A673 (cell line): Measurements from ENCODE around the gene SCCPDH. TPM values are rescaled to one million over a fixed set of nuclear protein-coding genes. Genes with fewer than 3 reads are reported as not detected.
"Not testable (repeated sequence)": the region's sequence is repeated elsewhere in the genome, so short reads cannot be mapped to it uniquely, and the experiment has no call there.

Experiments
- BruUV-seq: library from RNA; stranded (reverse); fragments of 400-500 nt; replicated peaks from 2 replicates; lab custom pipeline; 2021; lab: Mats Ljungman, UMichigan
- CTCF ChIA-PET: fragments of 300-600 bp; sonication (Branson Sonifier 250); formaldehyde crosslinking; loops from one replicate; lab custom pipeline; 2022; ENCODE audit warnings: antibody characterized with exemption; lab: Charles Lee
- POLR2A ChIA-PET: fragments of 300-600 bp; sonication (Branson Sonifier 250); formaldehyde crosslinking; loops from one replicate; lab custom pipeline; 2022; ENCODE audit warnings: antibody characterized with exemption; ENCODE audit not compliant: low non-redundant PET; lab: Charles Lee
- DNase-seq: peaks from one replicate; pipeline ENCODE4 v3.0.0-alpha.2; 2015; ENCODE audit warnings: low spot score
- H3K27ac ChIP-seq: fragments of 200-600 bp; sonication (generic); 2 replicates; pipeline ENCODE4 v1.5.1; 2016; ENCODE audit warnings: mixed run types, low read depth, mild to moderate bottlenecking, mixed read lengths, antibody characterized with exemption, low read length; ENCODE audit not compliant: poor library complexity, severe bottlenecking
- H3K27me3 ChIP-seq: fragments of 200-600 bp; sonication (generic); replicated peaks from 2 replicates; pipeline ENCODE4 v1.6.1; 2017; ENCODE audit warnings: mixed run types, low read depth, mild to moderate bottlenecking, mixed read lengths, antibody characterized with exemption, low read length; ENCODE audit not compliant: insufficient read depth, poor library complexity
- H3K36me3 ChIP-seq: fragments of 200-600 bp; sonication (generic); 2 replicates; pipeline ENCODE4 v1.6.1; 2016; ENCODE audit warnings: mixed run types, mild to moderate bottlenecking, mixed read lengths, antibody characterized with exemption, low read length; ENCODE audit not compliant: insufficient read depth, poor library complexity, severe bottlenecking
- H3K4me1 ChIP-seq: fragments of 200-600 bp; sonication (generic); 2 replicates; pipeline ENCODE4 v1.6.1; 2017; ENCODE audit warnings: mixed run types, mild to moderate bottlenecking, mixed read lengths, antibody characterized with exemption, low read length; ENCODE audit not compliant: insufficient read depth, poor library complexity, severe bottlenecking
- H3K4me3 ChIP-seq: fragments of 200-600 bp; sonication (generic); 2 replicates; pipeline ENCODE4 v1.5.1; 2016; ENCODE audit warnings: low read depth, mixed run types, mild to moderate bottlenecking, mixed read lengths, low read length; ENCODE audit not compliant: poor library complexity, severe bottlenecking
- H3K9me3 ChIP-seq: fragments of 200-600 bp; sonication (generic); 2 replicates; pipeline ENCODE4 v1.6.1; 2016; ENCODE audit warnings: mixed run types, low read depth, mild to moderate bottlenecking, mixed read lengths, antibody characterized with exemption, low read length; ENCODE audit not compliant: poor library complexity, severe bottlenecking
- EZH2 ChIP-seq: fragments of 200-600 bp; sonication (generic); IDR thresholded peaks from 2 replicates; pipeline ENCODE4 v1.6.1; 2017; ENCODE audit warnings: borderline replicate concordance, low read depth, mild to moderate bottlenecking, mixed read lengths, antibody characterized with exemption, low read length; ENCODE audit not compliant: poor library complexity, severe bottlenecking
- intact Hi-C: fragments of 100-400 bp; cut with micrococcal nuclease; formaldehyde crosslinking; loops from one replicate; pipeline ENCODE4 v1.10.0; 2022; ENCODE audit not compliant: unreplicated experiment
- total RNA-seq: library from RNA; stranded (reverse); gene quantifications from 2 replicates; pipeline ENCODE4 v1.2.3, GENCODE V29; 2021
- TF ChIP-seq, protein P1 (sequence below): fragments of 300-800, 200-600 bp; sonication (generic); conservative IDR thresholded peaks from 2 replicates; pipeline ENCODE4 v1.5.1; 2017; ENCODE audit warnings: low read depth, mild to moderate bottlenecking, antibody characterized with exemption, low read length, moderate library complexity, mixed read lengths

Gene SCCPDH
- total RNA-seq, 1 experiment from 2014 or later, result 41.7 TPM

DNA sequence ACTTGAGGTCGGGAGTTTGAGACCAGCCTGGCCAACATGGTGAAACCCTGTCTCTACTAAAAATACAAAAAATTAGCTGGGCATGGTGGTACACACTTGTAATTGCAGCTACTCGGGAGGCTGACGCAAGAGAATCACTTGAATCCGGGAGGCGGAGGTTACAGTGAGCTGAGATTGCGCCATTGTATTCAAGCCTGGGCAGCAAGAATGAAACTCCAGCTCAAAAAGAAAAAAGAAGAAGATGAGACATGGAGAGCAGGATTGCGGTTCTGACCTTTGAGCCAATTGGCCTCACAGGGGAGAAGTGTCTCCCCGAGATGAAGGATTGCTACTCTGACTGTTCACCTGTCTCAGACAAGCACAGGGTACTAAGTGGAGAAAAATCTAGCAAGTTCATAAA lies 6.6 kb downstream of the SCCPDH start:
- Histone ChIP-seq H3K27ac (no peak overlapping the region), H3K9me3 (peaks cover 7% of the 10 kb centered on the region), H3K4me3 (no peak overlapping the region), H3K4me1 (no peaks in the 10 kb centered on the region), H3K27me3 (no peaks in the 10 kb centered on the region), H3K36me3 (peaks cover 62% of the 10 kb centered on the region)
- TF ChIP-seq, protein P1, sequence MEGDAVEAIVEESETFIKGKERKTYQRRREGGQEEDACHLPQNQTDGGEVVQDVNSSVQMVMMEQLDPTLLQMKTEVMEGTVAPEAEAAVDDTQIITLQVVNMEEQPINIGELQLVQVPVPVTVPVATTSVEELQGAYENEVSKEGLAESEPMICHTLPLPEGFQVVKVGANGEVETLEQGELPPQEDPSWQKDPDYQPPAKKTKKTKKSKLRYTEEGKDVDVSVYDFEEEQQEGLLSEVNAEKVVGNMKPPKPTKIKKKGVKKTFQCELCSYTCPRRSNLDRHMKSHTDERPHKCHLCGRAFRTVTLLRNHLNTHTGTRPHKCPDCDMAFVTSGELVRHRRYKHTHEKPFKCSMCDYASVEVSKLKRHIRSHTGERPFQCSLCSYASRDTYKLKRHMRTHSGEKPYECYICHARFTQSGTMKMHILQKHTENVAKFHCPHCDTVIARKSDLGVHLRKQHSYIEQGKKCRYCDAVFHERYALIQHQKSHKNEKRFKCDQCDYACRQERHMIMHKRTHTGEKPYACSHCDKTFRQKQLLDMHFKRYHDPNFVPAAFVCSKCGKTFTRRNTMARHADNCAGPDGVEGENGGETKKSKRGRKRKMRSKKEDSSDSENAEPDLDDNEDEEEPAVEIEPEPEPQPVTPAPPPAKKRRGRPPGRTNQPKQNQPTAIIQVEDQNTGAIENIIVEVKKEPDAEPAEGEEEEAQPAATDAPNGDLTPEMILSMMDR, result no peak
- TF ChIP-seq EZH2, result no peak
- DNase-seq, result no peak
- CTCF ChIA-PET, result no interaction called here
- BruUV-seq, result no TSS peak
- POLR2A ChIA-PET, result no interaction called here
- intact Hi-C loops, result no loop called here

DNA sequence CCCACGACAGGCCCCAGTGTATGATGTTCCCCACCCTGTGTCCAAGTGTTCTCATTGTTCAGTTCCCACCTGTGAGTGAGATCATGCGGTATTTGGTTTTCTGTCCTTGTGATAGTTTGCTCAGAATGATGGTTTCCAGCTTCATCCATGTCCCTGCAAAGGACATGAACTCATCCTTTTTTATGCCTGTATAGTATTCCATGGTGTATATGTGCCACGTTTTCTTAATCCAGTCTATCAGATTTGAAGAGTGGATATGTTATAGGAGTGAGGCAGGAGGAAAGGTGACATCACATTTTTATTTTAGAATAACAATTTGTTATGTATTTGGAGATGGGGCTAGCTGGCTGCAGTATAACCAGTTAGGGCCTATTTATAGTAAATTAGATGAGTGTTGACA lies 7.7 kb downstream of the SCCPDH start:
- H3K4me1 ChIP-seq, H3K4me3 ChIP-seq, H3K27ac ChIP-seq, BruUV-seq, CTCF ChIA-PET, H3K27me3 ChIP-seq, POLR2A ChIA-PET, intact Hi-C loops, DNase-seq, H3K9me3 ChIP-seq: not testable (repeated sequence)
- H3K36me3 ChIP-seq, result peaks cover 69% of the 10 kb centered on the region

DNA sequence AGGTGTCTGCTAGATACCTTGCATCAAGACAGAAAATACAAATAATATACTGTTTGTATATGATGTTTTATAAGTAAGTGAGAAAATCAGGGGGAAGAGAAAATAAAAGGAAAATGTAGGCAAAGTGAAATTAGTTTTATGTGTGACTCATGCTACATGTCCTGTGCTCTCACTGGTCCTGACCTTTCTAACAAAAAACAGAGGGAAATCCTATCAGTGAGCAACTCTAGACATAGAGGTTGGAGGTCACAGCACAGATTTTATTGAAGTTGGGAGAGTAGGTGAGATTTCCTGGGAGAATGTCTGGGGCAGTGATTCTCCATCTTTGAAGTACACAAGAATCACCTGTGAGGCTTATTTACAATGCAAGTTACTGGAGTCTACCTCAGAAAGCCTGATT lies 9.5 kb downstream of the SCCPDH start:
- no peak overlapping the region for H3K4me3 ChIP-seq
- no peaks in the 10 kb centered on the region for H3K27me3 ChIP-seq
- H3K36me3 ChIP-seq, result peaks cover 55% of the 10 kb centered on the region
- CTCF ChIA-PET, result no interaction called here
- no peak overlapping the region for H3K27ac ChIP-seq
- TF ChIP-seq, protein P1, result no peak
- no peak for TF ChIP-seq EZH2
- no TSS peak for BruUV-seq
- intact Hi-C loops, result no loop called here
- H3K9me3 ChIP-seq, result peaks cover 3% of the 10 kb centered on the region
- DNase-seq, result no peak
- POLR2A ChIA-PET, result no interaction called here
- H3K4me1 ChIP-seq, result no peaks in the 10 kb centered on the region

DNA sequence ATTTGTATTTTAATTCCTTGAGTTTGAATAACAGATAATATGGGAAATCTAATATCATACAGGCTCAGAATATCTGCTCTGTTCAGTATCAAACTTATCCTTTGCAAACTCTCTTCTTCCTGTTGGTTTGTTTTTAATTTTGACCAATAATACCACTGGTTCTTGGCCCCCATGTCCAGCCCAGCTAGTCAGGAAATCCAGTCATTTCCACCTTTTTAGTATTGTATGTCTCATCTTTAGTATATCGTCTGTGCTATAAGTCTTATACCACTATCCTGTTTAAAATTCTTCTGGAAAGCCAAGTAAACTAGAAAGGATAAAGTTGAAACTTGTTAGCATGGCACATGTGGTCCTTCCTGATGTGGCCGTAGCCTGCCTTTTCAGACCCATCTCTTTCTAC lies 10.7 kb downstream of the SCCPDH start:
- no peaks in the 10 kb centered on the region for H3K4me1 ChIP-seq
- CTCF ChIA-PET, result no interaction called here
- DNase-seq, result no peak
- peaks cover 49% of the 10 kb centered on the region for H3K36me3 ChIP-seq
- H3K9me3 ChIP-seq, result no peaks in the 10 kb centered on the region
- intact Hi-C loops, result no loop called here
- no peak for TF ChIP-seq EZH2
- TF ChIP-seq, protein P1, result no peak
- no peaks in the 10 kb centered on the region for H3K27me3 ChIP-seq
- POLR2A ChIA-PET, result no interaction called here
- no TSS peak for BruUV-seq
- H3K27ac ChIP-seq, result no peak overlapping the region
- no peak overlapping the region for H3K4me3 ChIP-seq
